Measurements from ENCODE around the gene C21orf91.

Gene C21orf91

DNA sequence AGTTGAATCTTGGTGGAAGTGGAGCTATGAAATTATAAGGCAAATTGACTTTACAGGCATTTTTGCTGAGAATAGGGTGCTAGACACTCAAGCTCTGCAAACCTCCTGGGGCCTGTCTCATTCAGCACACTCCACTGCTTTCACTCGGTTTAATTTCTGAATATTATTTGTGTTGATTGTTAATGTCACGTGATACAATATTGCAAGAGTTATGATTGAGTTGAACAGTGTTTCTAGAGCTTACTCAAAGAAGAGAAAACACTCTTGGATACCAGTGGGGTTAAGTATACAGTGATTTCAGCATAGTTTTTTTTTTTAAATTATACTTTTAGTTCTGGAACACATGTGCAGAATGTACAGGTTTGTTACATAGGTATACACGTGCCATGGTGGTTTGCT lies 49.7 kb downstream of the C21orf91 start:
- no peak for TF ChIP-seq MAX (IDR thresholded peaks at IDR 0.05; ENCODE audit: low read depth, low read length)
- TF ChIP-seq POLR2A (IDR thresholded peaks at IDR 0.05; ENCODE audit: extremely low read depth, insufficient read length): no peak
- no peak for TF ChIP-seq MYC (IDR thresholded peaks at IDR 0.05; ENCODE audit: low read depth, low read length)
- no peak overlapping the region for H3K4me3 ChIP-seq (ENCODE audit: low read depth, low read length)
- DNase-seq (ENCODE audit: low read depth): no peak

DNA sequence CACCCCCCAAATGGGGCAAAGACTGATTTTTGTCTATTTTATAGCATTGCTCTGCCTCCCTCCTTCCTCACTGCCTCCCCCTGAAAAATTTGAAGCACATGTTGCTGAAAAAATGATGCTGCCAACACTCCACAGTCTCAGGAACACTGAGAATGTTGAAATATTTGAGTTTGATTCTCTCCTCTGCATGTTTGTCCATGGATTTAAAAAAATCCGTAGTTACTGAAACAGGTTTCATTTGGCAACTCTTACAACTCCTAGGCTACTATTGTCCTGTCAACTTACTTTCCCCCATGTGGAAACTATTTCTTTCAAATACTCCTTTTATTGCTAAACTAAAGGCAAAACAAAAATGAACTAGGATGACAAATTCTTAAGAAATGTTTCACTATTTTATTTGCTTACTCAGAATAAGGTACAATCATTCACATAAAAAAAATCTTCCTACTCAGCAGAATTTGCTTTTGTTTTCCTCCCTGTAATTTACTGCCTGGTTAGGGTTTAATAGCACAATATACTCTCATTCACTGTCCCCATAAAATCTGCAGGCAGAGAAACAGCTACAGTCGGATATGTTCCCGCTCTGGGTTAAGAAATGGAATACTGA lies 50.2 kb downstream of the C21orf91 start:
- H3K4me3 ChIP-seq (ENCODE audit: low read depth, low read length): no peak overlapping the region
- no peak for TF ChIP-seq MYC (IDR thresholded peaks at IDR 0.05; ENCODE audit: low read depth, low read length)
- TF ChIP-seq, protein P1, sequence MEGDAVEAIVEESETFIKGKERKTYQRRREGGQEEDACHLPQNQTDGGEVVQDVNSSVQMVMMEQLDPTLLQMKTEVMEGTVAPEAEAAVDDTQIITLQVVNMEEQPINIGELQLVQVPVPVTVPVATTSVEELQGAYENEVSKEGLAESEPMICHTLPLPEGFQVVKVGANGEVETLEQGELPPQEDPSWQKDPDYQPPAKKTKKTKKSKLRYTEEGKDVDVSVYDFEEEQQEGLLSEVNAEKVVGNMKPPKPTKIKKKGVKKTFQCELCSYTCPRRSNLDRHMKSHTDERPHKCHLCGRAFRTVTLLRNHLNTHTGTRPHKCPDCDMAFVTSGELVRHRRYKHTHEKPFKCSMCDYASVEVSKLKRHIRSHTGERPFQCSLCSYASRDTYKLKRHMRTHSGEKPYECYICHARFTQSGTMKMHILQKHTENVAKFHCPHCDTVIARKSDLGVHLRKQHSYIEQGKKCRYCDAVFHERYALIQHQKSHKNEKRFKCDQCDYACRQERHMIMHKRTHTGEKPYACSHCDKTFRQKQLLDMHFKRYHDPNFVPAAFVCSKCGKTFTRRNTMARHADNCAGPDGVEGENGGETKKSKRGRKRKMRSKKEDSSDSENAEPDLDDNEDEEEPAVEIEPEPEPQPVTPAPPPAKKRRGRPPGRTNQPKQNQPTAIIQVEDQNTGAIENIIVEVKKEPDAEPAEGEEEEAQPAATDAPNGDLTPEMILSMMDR (IDR thresholded peaks at IDR 0.05; ENCODE audit: low read depth, low read length): no peak
- no peak for TF ChIP-seq POLR2A (IDR thresholded peaks at IDR 0.05; ENCODE audit: extremely low read depth, insufficient read length)
- TF ChIP-seq MAX (IDR thresholded peaks at IDR 0.05; ENCODE audit: low read depth, low read length): no peak
- no peak for DNase-seq (ENCODE audit: low read depth)

GRCh38 chr21:17765207-17765606 lies 53.9 kb downstream of the C21orf91 start:
- no peak for DNase-seq (ENCODE audit: low read depth)
- H3K4me3 ChIP-seq (ENCODE audit: low read depth, low read length): no peak overlapping the region
- no peak for TF ChIP-seq MAX (IDR thresholded peaks at IDR 0.05; ENCODE audit: low read depth, low read length)
- TF ChIP-seq POLR2A (IDR thresholded peaks at IDR 0.05; ENCODE audit: extremely low read depth, insufficient read length): no peak
- TF ChIP-seq MYC (IDR thresholded peaks at IDR 0.05; ENCODE audit: low read depth, low read length): no peak
- TF ChIP-seq, protein P1 (IDR thresholded peaks at IDR 0.05; ENCODE audit: low read depth, low read length): no peak

GRCh38 chr21:17763288-17764037 lies 55.7 kb downstream of the C21orf91 start:
- TF ChIP-seq MAX (IDR thresholded peaks at IDR 0.05; ENCODE audit: low read depth, low read length): no peak
- TF ChIP-seq, protein P1 (IDR thresholded peaks at IDR 0.05; ENCODE audit: low read depth, low read length): no peak
- TF ChIP-seq MYC (IDR thresholded peaks at IDR 0.05; ENCODE audit: low read depth, low read length): no peak
- TF ChIP-seq POLR2A (IDR thresholded peaks at IDR 0.05; ENCODE audit: extremely low read depth, insufficient read length): no peak
- H3K4me3 ChIP-seq (ENCODE audit: low read depth, low read length): no peak overlapping the region
- no peak for DNase-seq (ENCODE audit: low read depth)

GRCh38 chr21:17759511-17760178 lies 59.5 kb downstream of the C21orf91 start:
- TF ChIP-seq MYC (IDR thresholded peaks at IDR 0.05; ENCODE audit: low read depth, low read length) (no peak), POLR2A (IDR thresholded peaks at IDR 0.05; ENCODE audit: extremely low read depth, insufficient read length) (no peak), MAX (IDR thresholded peaks at IDR 0.05; ENCODE audit: low read depth, low read length) (no peak)
- TF ChIP-seq, protein P1 (IDR thresholded peaks at IDR 0.05; ENCODE audit: low read depth, low read length): no peak
- H3K4me3 ChIP-seq (ENCODE audit: low read depth, low read length): no peak overlapping the region
- no peak for DNase-seq (ENCODE audit: low read depth)

GRCh38 chr21:17758683-17759082 lies 60.5 kb downstream of the C21orf91 start:
- peak; percentile 14 for DNase-seq (ENCODE audit: low read depth)
- no peak overlapping the region for H3K4me3 ChIP-seq (ENCODE audit: low read depth, low read length)
- no peak for TF ChIP-seq MYC (IDR thresholded peaks at IDR 0.05; ENCODE audit: low read depth, low read length)
- TF ChIP-seq, protein P1 (IDR thresholded peaks at IDR 0.05; ENCODE audit: low read depth, low read length): no peak
- TF ChIP-seq POLR2A (IDR thresholded peaks at IDR 0.05; ENCODE audit: extremely low read depth, insufficient read length): no peak
- no peak for TF ChIP-seq MAX (IDR thresholded peaks at IDR 0.05; ENCODE audit: low read depth, low read length)
